HG03108 (cell line): ENCODE data around the gene GALNT7.
A peak's percentile ranks its signal among the peaks of the same experiment; 100 is the strongest.
"Not testable (repeated sequence)": the region's sequence is repeated elsewhere in the genome, so short reads cannot be mapped to it uniquely, and the experiment has no call there.

Experiments used
- ATAC-seq: cut with Tn5 transposase; IDR thresholded peaks from one replicate; pipeline ENCODE4 v1.9.1; 2021; ENCODE audit warnings: moderate library complexity; ENCODE audit not compliant: unreplicated experiment

GALNT7 gene, protein sequence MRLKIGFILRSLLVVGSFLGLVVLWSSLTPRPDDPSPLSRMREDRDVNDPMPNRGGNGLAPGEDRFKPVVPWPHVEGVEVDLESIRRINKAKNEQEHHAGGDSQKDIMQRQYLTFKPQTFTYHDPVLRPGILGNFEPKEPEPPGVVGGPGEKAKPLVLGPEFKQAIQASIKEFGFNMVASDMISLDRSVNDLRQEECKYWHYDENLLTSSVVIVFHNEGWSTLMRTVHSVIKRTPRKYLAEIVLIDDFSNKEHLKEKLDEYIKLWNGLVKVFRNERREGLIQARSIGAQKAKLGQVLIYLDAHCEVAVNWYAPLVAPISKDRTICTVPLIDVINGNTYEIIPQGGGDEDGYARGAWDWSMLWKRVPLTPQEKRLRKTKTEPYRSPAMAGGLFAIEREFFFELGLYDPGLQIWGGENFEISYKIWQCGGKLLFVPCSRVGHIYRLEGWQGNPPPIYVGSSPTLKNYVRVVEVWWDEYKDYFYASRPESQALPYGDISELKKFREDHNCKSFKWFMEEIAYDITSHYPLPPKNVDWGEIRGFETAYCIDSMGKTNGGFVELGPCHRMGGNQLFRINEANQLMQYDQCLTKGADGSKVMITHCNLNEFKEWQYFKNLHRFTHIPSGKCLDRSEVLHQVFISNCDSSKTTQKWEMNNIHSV

DNA sequence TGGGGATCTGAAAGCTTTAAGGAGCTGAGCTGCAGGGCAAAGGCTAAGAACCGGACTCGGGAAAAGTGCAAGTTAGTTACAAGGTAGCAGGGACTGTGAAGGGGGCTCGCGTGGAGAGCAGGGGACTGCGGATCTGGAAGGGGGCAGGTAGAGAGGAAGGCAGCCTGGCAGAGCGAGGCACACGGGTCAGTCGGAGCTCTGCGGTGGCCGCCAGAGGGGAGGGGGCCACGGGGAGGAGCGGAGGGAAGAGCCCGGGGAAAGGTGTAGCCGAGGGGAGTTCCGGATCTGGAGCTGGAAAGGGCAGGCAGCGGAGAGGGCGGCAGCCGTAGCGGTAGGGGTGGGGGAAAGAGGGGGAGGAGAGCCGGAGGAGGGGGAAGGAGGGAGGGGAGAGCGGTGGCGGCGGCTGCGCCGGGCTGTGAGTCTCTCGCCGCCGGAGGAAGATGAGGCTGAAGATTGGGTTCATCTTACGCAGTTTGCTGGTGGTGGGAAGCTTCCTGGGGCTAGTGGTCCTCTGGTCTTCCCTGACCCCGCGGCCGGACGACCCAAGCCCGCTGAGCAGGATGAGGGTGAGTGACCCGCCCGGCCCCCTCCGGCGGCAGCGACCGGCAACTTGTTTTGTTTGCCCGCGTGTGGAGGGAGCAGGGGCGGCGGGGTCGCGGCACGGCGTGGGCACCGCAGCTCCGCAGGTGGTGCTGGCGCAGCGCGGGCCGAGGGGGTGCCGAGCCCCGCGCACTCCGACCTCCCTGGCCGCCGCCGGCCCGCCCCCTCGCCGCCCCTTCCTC is at the start of gene GALNT7:
GALNT7 (plus strand) TSS at position 416 of the 782 bp plus-strand sequence; CDS start at position 441, 25 bp downstream.
- ATAC-seq: peak; percentile 23

DNA sequence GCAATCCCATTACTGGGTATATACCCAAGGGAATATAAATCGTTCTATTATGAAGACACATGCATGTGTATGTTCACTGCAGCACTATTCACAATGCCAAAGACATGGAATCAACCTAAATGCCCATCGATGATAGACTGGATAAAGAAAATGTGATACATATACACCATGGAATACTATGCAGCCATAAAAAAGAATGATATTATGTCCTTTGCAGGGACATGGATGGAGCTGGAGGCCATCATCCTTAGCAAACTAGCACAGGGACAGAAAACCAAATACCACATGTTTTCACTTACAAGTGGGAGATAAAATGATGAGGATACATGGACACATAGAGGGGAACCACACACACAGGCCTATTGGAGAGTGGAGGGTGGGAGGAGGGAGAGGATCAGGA is 49.8 kb upstream of the GALNT7 start:
- ATAC-seq: not testable (repeated sequence)

DNA sequence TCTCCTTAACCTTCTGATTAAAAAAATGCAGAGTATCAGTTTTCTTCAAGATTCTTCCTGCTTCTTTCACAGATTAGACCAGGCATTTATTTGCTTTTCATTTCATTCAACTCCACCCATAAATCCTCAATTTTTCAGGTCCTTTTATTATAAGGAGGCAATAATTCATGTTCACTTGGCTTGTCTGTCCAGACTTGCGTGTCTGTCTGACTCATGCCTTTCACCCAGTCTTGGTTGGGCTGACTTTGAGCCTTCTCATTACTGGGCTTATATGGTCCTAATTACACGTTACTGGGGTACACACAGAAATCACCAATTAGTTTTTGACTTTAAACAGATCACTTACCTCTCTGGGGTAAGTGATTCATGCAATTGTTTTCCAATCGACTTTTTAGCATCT is 48.8 kb upstream of the GALNT7 start:
- no peak for ATAC-seq

DNA sequence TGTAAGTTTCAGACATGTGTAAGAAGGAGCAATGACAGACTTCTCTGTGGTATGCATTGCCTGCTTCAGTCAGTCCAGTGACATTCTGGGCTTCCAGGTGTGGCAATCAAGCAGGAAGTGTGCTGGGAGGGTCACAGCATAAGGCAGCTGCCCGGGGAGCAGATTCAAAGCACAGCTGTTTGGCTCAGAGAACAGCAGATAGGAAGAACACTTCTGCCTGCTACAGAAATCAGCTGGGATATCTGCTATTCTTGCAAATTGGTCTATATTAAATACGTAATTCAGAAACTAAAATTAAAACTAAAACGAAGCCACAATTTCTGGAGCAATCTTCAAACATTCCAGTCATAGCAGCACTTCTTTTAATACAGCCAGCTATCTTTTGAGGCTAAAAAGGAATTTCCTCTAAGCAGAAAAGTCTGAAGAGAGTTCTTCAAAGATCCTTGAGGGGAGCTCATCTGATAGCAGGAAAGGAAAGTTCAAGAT is 47.5 kb upstream of the GALNT7 start:
- ATAC-seq: peak; percentile 99

DNA sequence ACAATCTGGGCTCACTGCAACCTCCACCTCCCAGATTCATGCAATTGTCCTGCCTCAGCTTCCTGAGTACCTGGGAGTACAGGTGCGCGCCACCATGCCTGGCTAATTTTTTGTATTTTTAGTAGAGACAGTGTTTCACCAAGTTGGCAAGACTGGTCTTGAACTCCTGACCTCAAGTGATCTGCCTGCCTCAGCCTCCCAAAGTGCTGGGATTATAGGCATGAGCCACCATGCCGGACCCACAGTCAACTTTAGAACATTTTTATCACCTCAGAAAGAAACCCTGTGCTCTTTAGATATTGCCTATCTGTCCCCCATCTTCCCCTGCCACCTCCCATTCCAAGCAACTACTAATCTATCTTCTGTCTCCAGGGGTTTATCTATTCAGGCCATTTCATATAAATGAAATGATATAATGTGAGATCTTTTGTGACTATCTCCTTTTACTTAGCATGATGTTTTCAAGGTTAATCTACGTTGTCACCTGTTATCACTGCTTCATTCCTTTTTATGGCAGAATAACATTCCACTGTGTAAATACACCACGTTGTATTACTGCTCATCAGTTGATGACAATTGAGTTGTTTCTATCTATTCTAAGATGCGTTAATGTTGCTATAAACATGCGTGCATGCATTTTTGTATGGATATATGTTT is 44.3 kb upstream of the GALNT7 start:
- ATAC-seq: no peak

DNA sequence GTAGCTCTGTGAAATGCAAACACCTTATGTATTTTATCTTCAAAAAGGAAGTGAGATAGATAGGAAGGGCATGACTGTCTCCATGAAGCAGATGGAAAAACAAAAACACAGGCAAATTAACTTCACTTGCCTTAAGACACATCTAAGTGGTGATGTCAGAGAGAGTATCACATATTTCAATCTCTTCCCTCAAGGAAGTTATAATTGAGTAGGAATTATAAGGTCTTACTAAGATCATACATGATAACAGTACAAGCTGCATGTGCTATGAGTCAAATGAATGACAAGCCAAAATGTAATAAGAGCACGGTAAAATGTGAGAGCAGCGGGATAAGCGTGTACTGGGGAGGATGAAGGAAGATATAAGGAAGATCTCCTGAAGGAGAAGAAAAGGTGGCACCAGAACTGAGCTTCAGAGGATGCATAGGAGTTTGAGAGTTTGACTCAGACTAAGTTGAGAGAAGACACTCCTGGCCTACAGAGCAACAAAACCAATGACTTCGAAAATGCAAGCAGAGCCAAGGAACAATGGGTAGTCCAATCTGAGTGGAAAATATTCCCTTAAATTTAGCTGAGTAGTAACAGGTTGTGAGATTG is 43.3 kb upstream of the GALNT7 start:
- ATAC-seq: no peak

DNA sequence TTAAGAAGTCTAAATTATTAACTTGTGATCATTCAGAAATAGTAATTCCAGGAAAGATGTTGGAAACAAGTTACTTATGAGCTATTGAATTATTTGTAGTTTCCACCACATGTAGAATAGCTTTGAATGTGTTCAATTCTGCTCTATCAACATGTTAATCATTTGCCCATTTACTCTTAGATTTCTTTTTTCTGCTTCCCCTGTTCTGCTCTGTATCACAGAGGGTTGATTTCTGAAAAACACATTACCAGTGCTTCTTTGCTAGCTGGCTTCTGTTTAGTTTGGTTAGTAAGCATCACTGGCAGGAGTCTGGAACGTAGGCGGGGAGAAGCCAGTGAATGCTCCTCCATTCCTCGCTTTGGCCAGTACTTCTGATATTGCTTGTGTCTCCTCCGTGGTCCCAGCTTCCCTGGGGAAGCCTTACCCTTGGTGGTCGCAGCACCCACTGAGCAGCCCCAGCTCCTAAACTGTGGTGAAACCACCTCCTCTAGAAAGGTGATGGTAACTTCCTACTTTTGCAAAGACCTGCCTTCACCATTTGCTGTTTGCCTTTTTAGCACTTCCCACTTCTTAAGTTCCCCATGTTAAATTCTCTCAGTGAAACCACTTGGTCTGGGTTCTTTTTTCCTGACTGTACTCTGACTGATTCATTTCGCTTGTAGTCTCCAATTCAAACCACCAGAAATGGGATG is 40.3 kb upstream of the GALNT7 start:
- no peak for ATAC-seq

DNA sequence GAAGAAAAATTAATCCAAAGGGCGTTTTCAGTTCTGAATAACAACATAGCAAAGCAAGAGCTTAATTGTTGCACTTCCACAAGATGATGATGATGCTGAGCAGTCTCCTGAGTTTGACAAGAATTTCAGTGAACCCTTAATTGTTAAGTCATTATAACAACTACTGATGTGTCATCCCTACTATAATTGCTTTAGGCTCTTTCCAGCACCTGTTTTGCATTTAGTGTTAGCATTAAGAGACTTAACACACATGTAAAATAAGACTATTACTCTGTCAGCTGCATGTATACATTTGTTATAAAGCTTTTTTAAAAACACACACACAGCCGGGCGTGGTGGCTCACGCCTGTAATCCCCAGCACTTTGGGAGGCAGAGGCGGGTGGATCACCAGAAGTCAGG is 37.9 kb upstream of the GALNT7 start:
- no peak for ATAC-seq

DNA sequence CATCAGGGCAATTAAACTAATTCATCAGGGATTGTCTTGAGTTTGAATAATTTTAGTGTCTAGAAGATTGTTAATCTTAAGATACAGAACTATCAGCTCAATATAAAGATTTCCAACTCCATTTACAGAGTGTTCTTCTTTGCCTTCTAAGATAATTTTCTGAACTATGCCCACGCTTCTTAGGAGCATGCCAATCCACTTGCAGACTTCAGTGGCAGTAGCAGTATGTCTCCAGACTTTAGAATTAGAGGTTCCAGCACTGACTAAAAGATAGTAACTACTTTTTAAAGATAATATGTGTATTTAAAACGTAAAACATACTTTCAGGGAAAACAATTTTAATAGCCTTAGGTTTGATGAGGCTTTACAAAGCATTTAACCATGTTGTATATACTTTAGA is 34.2 kb upstream of the GALNT7 start:
- no peak for ATAC-seq

DNA sequence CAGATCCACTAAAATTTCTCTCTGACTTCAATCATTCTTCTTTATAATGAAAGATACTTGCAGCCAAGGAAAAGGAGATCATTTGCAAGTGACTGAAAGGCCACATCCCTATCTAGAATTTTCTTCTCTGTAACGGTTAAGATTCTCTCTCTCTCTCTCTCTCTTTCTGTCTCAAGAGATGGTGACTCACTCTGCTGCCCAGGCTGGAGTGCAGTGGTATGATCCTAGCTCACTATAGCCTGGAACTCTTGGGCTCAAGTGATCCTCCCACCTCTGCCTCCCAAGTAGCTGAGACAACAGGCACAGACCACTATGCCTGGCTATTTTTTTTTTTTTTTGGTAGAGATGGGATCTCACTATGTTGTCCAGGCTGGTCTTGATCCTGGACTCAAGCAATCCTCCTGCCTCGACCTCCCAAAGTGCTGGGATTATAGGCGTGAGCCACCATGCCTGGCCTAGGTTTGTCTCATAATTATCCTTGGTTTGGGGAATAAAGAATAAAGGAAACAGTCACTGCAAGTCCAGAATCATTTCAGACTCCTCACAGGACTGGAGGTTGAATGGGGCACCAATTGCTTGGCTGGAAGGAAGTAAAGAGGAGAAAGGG is 33.3 kb upstream of the GALNT7 start:
- ATAC-seq: no peak

DNA sequence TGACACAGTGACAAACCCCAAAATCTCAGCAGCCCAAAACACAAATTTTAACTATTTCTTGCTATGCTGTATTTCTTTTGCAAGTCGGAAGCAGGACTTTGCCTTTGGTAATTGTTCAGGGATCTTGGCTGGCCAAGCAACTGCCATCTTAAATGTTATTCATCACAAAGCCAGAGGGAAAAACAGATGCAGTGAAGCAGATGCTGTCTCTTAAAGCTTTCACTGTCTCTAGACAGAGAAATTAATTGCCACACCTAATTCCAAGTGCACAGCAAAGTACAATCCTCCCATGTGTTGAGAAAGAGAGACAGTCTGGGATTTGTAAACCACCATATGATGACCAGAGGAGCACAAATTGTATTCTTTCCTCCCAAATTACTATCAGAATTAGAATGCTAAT is 30.0 kb upstream of the GALNT7 start:
- ATAC-seq: no peak

DNA sequence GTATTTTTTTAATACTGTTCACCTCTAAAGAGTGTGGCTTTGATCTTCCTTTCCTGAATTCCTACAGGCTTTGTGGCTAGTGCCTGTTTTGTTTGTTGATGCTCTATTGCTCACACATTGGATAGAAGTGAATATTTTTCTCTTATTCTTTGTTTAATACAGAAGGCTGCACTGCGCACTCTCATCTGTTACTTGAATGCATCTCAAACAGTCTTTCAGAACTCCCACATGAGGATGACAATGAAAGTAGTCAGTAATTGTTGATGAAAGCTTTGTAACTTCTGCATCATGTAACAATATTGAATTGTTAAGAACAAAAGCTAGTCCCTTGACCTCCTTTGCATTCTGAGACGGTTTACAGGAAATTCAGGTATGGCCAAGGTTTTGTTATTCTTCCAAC is 29.1 kb upstream of the GALNT7 start:
- no peak for ATAC-seq

DNA sequence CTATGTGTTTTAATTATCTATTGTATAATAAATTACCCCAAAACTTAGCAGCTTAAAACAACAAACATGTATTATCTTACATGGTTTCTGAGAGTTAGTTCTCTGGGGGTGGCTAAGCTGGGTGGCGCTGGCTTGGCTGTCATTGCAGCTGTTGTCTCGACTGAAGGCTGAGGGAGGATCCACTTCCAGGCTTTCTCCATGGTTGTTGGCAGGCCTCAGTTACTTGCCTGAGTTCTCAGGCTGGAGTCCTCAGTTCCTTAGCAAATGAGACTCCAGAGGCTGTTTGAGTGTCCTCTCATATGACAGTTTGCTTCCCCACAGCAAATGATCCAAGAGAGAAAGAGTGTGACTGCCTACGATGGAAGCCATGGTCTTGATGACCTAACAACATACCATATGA is 23.5 kb upstream of the GALNT7 start:
- no peak for ATAC-seq

DNA sequence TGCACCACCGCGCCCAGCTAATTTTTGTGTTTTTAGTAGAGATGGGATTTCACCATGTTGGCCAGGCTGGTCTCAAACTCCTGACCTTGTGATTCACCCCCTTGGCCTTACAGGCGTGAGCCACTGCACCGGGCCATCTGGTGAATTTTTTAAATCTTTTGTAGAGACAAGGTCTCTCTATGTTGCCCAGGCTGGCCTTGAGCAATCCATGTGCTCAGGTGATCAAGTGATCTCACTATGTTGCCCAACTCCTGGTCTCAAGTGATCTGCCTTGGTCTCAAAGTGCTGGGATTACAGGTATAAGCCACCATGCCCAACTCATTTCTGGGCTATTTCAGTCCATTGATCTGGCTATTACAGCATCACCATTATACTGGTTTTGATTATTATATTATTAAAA is 22.2 kb upstream of the GALNT7 start:
- no peak for ATAC-seq

DNA sequence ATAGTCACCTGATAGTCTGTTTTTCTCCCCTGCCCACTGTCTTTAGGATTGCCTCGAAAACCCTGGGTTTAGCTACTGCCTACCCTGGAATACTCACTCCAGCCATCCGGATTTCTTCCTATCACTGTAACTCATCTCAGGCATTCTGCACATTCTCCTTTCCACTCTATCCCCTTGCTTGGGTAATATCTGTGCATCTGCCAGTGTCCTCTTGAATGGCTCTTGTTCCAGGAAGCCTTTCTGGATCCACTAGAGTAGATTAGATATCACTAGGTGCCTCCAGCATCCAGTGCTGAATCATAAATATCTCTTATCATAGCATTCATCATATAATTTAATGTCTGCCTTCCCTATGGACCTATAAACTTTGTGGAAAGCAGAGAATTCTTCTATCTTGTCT is 17.1 kb upstream of the GALNT7 start:
- ATAC-seq: no peak

DNA sequence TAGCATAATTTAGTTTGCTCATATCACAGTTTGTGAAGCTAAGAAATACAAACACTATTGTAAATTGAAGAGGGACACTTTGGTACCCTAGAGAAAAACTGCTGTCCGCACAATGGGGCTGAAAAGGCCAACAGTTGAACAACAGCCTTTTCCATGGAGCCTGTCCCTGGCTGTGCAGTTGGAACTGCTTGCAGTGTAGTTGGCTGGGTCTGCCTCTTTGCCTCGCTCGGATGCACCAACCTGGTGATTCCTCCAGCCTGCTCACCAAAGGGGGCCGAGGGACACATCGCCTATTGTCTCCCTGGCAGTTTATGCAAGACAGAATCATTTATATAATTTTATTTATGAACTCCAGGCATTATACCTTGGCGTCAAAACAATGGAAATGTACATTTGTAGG is 16.5 kb upstream of the GALNT7 start:
- ATAC-seq: no peak

DNA sequence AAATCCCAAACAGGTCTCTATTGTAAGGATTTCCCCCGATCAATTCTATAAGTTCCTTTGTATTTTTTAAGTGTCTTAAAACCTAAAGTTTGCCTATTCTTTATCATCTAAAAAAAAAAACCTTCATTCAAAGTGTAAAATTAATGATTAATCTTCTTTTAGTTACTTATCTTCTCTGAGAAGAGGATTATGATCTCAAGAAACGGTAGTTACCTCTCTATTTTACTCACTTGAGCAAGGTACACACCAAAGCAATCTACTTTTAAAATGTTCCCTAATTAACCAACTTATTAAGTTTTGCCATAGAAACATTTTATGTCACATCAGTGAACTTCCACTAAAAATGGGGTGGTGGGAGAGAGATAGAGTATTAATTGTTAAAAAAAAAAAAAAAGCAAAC is 15.2 kb upstream of the GALNT7 start:
- no peak for ATAC-seq

DNA sequence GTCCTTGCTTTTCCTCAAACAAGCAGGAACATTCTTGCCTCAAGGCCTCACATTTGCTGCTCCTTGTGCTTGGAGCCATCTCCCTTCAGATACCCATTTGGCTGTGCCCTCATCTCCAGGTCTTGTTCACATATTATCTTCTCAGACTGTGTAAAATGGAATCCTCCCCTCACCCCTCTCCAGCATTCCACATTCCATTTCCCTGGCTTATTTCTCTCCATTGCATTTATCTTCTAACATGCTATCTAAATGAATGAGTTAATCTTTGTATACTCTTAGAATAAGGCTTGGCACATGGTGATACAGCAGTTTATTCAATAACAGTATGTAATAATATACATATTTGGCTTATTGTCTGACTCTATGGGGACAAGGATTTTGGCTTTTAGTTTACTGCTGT is 8.8 kb upstream of the GALNT7 start:
- no peak for ATAC-seq

DNA sequence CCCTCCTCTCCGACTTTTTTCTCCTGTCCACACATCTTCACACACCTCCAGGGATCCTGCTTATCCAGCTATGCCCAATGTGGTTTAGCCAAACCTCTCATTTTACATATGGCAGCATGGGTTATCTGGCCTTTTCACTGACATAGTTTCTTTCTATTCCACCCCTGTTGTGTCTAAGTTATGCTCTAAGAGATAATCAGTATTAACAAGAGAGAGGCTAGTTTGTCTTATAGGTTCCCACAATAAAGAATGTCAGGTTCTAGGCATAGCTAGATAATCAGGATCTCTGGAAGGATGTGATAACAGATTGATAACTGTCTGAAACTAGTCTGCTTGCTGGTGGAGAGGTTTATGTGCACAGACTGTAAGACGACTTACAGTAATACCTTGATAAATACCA is 7.7 kb upstream of the GALNT7 start:
- no peak for ATAC-seq

DNA sequence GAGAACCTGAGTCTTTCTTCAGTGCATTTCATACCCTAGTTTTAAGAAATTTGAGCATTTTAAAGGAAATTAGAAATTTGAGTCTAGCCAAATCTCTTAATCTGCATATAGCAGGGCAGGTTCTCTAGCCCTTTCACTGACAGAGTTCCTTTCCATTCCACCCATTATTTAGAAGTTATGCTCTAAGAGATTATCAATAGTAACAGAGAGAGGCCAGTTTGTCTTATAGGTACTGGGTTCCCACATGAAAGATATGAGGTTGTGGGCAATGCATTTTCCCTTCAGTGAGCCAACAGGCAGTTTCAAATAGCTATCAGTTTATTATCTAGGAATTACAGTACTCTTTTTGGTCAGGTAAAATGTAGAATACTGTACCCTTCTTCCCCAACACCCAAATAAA is 7.3 kb upstream of the GALNT7 start:
- no peak for ATAC-seq
